K562 (cell line): ENCODE data around the gene COX4I2. TPM values are rescaled to one million over a fixed set of nuclear protein-coding genes. Genes with fewer than 3 reads are reported as not detected.

Source experiments
- BDP1 ChIP-seq: IDR thresholded peaks from 3 replicates; pipeline ENCODE4 v1.6.1; 2011; ENCODE audit not compliant: insufficient read length, insufficient read depth
- FOXA1 ChIP-seq: fragments of 450-650 bp; IDR thresholded peaks from 2 replicates; pipeline ENCODE4 v1.6.1; 2016; ENCODE audit warnings: mild to moderate bottlenecking, borderline replicate concordance
- KDM4B ChIP-seq, 2 experiments: fragments of 450-650 bp in 1 of 2; sonication (generic) in 1 of 2; IDR thresholded peaks; 2 replicates each; pipeline ENCODE4 v1.6.1; 2016 to 2017; ENCODE audit warnings: borderline replicate concordance in 2 of 2, antibody characterized with exemption in 1 of 2, low read depth in 1 of 2, mild to moderate bottlenecking in 1 of 2
- ZNF41 ChIP-seq: fragments of 250-450 bp; sonication (Bioruptor Pico); conservative IDR thresholded peaks from 2 replicates; pipeline ENCODE4 v1.4.0; 2020; ENCODE audit warnings: mild to moderate bottlenecking
- ZNF584 ChIP-seq: fragments of 200-800 bp; sonication (Bioruptor generic); IDR thresholded peaks from 2 replicates; pipeline ENCODE4 v1.6.1; 2016; ENCODE audit warnings: low read depth, mild to moderate bottlenecking, missing genetic modification characterization, missing compliant biosample characterization
- polyA plus RNA-seq, 8 experiments: library from polyadenylated mRNA; depleted of rRNA in 4 of 8; stranded (reverse) in 5 of 8; unstranded in 3 of 8; fragments of >200 nt; fragmentation: Nextera tagmentation in 2 of 8; fragmentation: Illumina TruSeq in 1 of 8; extraction: Ambion mirVana in 2 of 8; extraction: Trizol in 1 of 8; gene quantifications; 2 replicates each; pipeline versions ENCODE4 v1.2.1 to v1.2.3, GENCODE V29; 2011 to 2014; ENCODE audit warnings: inconsistent platforms in 1 of 8, missing spikeins in 1 of 8
- total RNA-seq, 7 experiments: library from RNA; depleted of rRNA in 6 of 7; stranded (reverse); fragments of >200 nt in 6 of 7; fragmentation: Illumina TruSeq in 2 of 7; extraction: Trizol in 2 of 7; gene quantifications; 2 replicates each; pipeline versions ENCODE4 v1.2.1 to v1.2.3, GENCODE V29; 2011 to 2021; ENCODE audit warnings: low replicate concordance in 1 of 7
- TF ChIP-seq, protein P1 (sequence below): fragments of 200-600 bp; sonication (generic); IDR thresholded peaks from one replicate; pipeline ENCODE4 v1.6.1; 2012; ENCODE audit warnings: mild to moderate bottlenecking, low read depth, low read length, inconsistent platforms
- TF ChIP-seq, protein P2 (sequence below): fragments of 450-650 bp; formaldehyde crosslinking; IDR thresholded peaks from 2 replicates; pipeline ENCODE4 v1.4.0; 2020; ENCODE audit warnings: mild to moderate bottlenecking, moderate library complexity
- TF ChIP-seq, protein P3 (sequence below): fragments of 450-650 bp; formaldehyde crosslinking; IDR thresholded peaks from 2 replicates; pipeline ENCODE4 v1.4.0; 2022; ENCODE audit warnings: missing genetic modification characterization
- TF ChIP-seq, protein P4 (sequence below): fragments of 250-450 bp; sonication (Bioruptor Pico); IDR thresholded peaks from 2 replicates; pipeline ENCODE4 v1.8.0; 2022; ENCODE audit warnings: inconsistent platforms

The COX4I2 gene
- total and polyA plus RNA-seq, 9 of the 15 experiments (the other 6 are each of a cell fraction or from before 2014, with no cell fraction given), result not detected

DNA sequence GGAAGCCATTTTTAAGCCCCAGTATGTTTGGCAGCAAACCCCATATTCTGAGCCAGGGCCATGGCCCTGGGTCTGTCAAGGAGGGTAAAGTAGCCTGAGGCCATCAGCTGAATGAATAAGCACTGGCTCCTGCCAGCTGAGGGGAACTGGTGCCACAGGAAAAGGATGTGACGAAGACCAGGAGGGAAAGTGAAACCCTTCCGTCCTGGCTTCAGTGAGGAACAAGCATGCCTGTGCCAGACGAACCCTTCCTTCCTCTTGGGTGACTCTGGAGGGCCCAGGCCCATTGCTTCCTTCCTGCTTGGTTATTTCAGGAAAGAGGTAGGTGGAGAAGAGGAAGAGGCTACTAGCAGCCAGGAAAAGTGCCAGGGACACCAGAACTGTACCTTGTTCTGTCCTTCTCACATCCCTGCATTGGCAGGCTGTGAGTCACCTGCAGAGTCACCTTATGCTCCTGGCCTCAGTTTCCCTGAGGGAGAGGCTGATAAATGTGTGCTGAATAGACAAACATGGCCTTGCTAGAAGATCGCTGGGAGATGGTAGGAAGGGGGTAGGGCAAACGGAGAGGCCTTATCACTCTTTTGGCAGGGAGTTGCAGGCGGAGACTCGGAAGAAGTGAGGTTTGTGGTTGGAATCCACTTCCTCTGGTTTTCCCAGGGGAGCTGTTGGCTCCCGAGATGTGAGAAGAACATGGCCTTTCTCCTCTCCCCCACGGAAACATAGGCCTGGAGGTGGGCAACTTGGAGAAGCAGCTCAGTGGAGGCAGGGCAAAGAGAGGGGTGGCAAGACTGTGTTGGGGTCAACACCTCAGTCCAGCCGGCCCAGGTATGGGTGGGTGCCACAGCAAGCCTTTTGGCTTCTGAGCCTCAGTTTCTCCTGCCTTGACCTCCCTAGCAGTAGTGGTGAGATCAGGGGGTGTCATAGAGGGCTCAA is 37.4 kb downstream of the COX4I2 start (continued):
- TF ChIP-seq, protein P1, sequence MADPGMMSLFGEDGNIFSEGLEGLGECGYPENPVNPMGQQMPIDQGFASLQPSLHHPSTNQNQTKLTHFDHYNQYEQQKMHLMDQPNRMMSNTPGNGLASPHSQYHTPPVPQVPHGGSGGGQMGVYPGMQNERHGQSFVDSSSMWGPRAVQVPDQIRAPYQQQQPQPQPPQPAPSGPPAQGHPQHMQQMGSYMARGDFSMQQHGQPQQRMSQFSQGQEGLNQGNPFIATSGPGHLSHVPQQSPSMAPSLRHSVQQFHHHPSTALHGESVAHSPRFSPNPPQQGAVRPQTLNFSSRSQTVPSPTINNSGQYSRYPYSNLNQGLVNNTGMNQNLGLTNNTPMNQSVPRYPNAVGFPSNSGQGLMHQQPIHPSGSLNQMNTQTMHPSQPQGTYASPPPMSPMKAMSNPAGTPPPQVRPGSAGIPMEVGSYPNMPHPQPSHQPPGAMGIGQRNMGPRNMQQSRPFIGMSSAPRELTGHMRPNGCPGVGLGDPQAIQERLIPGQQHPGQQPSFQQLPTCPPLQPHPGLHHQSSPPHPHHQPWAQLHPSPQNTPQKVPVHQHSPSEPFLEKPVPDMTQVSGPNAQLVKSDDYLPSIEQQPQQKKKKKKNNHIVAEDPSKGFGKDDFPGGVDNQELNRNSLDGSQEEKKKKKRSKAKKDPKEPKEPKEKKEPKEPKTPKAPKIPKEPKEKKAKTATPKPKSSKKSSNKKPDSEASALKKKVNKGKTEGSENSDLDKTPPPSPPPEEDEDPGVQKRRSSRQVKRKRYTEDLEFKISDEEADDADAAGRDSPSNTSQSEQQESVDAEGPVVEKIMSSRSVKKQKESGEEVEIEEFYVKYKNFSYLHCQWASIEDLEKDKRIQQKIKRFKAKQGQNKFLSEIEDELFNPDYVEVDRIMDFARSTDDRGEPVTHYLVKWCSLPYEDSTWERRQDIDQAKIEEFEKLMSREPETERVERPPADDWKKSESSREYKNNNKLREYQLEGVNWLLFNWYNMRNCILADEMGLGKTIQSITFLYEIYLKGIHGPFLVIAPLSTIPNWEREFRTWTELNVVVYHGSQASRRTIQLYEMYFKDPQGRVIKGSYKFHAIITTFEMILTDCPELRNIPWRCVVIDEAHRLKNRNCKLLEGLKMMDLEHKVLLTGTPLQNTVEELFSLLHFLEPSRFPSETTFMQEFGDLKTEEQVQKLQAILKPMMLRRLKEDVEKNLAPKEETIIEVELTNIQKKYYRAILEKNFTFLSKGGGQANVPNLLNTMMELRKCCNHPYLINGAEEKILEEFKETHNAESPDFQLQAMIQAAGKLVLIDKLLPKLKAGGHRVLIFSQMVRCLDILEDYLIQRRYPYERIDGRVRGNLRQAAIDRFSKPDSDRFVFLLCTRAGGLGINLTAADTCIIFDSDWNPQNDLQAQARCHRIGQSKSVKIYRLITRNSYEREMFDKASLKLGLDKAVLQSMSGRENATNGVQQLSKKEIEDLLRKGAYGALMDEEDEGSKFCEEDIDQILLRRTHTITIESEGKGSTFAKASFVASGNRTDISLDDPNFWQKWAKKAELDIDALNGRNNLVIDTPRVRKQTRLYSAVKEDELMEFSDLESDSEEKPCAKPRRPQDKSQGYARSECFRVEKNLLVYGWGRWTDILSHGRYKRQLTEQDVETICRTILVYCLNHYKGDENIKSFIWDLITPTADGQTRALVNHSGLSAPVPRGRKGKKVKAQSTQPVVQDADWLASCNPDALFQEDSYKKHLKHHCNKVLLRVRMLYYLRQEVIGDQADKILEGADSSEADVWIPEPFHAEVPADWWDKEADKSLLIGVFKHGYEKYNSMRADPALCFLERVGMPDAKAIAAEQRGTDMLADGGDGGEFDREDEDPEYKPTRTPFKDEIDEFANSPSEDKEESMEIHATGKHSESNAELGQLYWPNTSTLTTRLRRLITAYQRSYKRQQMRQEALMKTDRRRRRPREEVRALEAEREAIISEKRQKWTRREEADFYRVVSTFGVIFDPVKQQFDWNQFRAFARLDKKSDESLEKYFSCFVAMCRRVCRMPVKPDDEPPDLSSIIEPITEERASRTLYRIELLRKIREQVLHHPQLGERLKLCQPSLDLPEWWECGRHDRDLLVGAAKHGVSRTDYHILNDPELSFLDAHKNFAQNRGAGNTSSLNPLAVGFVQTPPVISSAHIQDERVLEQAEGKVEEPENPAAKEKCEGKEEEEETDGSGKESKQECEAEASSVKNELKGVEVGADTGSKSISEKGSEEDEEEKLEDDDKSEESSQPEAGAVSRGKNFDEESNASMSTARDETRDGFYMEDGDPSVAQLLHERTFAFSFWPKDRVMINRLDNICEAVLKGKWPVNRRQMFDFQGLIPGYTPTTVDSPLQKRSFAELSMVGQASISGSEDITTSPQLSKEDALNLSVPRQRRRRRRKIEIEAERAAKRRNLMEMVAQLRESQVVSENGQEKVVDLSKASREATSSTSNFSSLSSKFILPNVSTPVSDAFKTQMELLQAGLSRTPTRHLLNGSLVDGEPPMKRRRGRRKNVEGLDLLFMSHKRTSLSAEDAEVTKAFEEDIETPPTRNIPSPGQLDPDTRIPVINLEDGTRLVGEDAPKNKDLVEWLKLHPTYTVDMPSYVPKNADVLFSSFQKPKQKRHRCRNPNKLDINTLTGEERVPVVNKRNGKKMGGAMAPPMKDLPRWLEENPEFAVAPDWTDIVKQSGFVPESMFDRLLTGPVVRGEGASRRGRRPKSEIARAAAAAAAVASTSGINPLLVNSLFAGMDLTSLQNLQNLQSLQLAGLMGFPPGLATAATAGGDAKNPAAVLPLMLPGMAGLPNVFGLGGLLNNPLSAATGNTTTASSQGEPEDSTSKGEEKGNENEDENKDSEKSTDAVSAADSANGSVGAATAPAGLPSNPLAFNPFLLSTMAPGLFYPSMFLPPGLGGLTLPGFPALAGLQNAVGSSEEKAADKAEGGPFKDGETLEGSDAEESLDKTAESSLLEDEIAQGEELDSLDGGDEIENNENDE, result no peak
- TF ChIP-seq FOXA1, result no peak
- no peak for TF ChIP-seq KDM4B (IDR thresholded peaks at IDR 0.05; ENCODE audit: borderline replicate concordance in 2 of 2, low read depth in 1 of 2)
- TF ChIP-seq BDP1, result no peak
- TF ChIP-seq, protein P2, sequence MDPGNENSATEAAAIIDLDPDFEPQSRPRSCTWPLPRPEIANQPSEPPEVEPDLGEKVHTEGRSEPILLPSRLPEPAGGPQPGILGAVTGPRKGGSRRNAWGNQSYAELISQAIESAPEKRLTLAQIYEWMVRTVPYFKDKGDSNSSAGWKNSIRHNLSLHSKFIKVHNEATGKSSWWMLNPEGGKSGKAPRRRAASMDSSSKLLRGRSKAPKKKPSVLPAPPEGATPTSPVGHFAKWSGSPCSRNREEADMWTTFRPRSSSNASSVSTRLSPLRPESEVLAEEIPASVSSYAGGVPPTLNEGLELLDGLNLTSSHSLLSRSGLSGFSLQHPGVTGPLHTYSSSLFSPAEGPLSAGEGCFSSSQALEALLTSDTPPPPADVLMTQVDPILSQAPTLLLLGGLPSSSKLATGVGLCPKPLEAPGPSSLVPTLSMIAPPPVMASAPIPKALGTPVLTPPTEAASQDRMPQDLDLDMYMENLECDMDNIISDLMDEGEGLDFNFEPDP, result peak; percentile 5; the same call in 1 of the 2 replicates
- no peak for TF ChIP-seq ZNF41
- TF ChIP-seq, protein P3, sequence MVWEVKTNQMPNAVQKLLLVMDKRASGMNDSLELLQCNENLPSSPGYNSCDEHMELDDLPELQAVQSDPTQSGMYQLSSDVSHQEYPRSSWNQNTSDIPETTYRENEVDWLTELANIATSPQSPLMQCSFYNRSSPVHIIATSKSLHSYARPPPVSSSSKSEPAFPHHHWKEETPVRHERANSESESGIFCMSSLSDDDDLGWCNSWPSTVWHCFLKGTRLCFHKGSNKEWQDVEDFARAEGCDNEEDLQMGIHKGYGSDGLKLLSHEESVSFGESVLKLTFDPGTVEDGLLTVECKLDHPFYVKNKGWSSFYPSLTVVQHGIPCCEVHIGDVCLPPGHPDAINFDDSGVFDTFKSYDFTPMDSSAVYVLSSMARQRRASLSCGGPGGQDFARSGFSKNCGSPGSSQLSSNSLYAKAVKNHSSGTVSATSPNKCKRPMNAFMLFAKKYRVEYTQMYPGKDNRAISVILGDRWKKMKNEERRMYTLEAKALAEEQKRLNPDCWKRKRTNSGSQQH (CRISPR knock-in tag), result peak; percentile 70; the same call in 1 of the 2 replicates
- TF ChIP-seq ZNF584 (CRISPR knock-in tag), result peak; percentile 81
- TF ChIP-seq, protein P4, sequence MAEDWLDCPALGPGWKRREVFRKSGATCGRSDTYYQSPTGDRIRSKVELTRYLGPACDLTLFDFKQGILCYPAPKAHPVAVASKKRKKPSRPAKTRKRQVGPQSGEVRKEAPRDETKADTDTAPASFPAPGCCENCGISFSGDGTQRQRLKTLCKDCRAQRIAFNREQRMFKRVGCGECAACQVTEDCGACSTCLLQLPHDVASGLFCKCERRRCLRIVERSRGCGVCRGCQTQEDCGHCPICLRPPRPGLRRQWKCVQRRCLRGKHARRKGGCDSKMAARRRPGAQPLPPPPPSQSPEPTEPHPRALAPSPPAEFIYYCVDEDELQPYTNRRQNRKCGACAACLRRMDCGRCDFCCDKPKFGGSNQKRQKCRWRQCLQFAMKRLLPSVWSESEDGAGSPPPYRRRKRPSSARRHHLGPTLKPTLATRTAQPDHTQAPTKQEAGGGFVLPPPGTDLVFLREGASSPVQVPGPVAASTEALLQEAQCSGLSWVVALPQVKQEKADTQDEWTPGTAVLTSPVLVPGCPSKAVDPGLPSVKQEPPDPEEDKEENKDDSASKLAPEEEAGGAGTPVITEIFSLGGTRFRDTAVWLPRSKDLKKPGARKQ (CRISPR knock-in tag), result no peak
